Measurements from ENCODE around the gene NOX4.

DNA sequence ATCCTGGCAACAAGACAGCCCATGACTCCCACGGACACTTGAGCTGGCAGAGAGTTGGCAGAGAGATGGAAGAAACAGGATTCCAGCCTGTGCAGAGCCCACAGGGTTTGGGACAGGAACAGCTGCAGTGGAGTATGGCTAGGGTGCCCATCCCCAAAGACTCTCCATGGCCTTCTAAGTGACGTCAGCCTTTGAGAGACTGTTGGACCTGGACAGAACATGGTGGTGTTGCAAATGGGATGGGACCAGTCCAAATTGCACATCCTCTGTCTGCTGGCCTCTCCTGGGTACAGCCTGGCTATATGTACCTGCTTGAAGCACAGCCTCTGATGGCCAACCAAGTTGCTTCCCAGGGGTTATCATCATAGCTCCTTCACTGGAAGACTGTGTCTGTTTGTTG is 34.5 kb downstream of the NOX4 start:
- TF ChIP-seq CTCF (IDR thresholded peaks at IDR 0.05) (no peak), EP300 (IDR thresholded peaks at IDR 0.05) (no peak), POLR2AphosphoS5 (IDR thresholded peaks at IDR 0.05) (no peak)

Measured in stomach (tissue), 4 donors.